HG03159 (cell line): Measurements from ENCODE around the gene KCNH1.
"Not testable (repeated sequence)": the region's sequence is repeated elsewhere in the genome, so short reads cannot be mapped to it uniquely, and the experiment has no call there.

Experiments
- ATAC-seq: cut with Tn5 transposase; IDR thresholded peaks from one replicate; pipeline ENCODE4 v1.9.1; 2021; ENCODE audit warnings: mild to moderate bottlenecking, moderate library complexity; ENCODE audit not compliant: unreplicated experiment

The KCNH1 gene

DNA sequence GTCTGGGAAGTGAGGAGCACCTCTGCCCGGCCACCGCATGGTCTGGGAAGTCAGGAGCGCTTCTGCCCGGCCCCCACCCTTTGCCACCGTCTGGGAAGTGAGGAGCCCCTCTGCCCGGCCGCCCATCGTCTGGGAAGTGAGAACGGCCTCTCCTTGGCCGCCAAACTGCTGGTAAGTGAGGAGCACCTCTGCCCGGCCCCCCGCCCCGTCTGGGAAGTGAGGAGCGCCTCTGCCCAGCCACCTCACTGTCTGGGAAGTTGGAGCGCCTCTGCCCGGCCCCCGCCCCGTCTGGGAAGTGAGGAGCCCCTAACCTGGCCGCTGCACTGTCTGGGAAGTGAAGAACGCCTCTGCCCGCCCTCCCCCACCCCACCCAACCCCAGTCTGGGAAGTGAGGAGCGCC lies 22.6 kb downstream of the KCNH1 start:
- no peak for ATAC-seq

DNA sequence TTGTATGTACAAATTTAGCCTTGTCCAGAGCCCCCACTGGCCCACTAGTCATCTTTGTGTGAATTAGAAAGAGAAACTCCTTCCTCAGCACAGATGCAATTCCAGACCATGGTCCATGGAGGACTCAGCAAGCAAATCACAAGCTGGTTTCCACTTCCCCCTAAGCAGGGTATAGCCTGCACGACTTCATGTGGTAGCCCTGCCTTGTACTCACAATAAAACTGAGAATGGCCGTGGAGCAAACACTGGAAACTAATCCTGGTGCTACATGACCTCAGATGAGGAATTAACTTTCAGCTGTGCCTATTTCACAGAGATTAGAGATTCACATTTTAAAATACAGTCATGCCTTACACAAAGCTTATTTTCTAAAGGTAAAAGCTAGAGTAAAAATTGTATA lies 32.5 kb downstream of the KCNH1 start:
- ATAC-seq: no peak

DNA sequence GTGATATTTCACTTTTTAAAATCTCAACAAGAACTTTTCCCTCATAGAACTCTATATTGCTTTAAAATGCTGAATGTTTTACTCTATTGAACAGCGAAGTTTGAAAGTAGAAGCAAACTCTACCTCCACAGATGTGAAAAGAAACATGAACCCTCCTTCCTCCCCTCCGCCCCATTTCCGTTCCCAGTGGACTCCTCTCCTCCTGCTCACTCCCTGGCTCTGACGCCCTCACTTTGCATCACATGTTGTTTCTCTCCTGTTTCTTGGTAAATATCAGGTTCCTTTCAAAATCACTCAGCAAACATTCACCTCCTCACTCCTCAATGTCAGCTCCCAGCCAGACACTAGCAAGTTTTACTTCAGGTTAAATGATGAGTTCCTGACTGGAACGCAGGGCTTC lies 34.6 kb downstream of the KCNH1 start:
- ATAC-seq: no peak

DNA sequence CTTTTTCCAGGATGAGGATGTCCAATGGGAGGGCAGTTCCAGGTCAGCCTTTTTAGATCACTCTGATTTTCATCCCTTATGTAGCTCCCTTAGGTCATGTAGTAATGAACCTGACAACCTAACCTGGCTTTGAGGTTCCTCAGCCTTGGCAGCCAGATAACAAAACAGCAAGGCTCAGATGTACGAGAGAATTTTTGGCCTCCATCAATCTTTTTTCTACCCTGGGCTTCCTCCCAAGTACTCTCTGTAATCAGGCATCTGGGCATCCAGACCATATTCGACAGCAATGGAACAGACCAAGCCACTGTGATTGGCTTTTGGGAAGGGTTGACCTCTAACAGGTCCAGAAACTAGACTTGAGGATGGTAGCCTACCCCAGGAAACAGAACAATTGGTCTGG lies 38.6 kb downstream of the KCNH1 start:
- ATAC-seq: no peak

DNA sequence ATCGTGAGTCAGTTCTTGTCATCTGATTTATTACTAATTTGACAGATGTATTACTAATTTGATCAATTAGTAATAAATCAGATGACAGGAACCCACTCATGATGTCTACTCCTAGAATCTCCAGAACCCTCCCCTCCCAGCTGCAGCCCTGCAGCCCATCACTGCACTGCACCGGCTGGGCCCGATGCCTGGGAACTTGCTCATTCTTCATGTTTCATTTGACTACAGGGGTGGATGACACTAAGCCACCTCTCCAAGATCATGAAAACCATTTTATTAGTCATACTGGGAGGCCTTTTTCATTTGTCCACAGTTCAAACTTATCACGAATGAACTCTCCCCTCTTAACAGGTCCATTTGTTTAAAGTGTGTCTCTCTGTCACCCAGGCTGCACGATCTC lies 41.0 kb downstream of the KCNH1 start:
- no peak for ATAC-seq

DNA sequence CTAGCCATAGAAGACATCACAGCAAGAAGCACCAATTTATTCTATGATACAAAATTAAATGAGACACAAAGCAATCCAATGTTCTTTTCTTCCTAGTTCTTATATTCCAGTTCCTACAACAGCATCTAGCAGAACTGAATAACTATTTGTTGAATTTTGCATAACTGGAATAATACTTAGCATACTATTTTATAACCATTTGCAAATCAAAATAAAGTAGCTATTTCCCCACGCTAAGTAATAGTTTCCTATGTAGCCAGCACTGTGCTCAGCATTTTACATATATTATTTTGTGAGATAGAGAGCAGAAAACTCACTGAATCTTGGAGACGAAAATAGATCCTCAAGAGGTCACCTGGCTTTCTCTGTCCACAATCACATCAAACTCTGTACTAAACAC lies 42.1 kb downstream of the KCNH1 start:
- ATAC-seq: no peak

DNA sequence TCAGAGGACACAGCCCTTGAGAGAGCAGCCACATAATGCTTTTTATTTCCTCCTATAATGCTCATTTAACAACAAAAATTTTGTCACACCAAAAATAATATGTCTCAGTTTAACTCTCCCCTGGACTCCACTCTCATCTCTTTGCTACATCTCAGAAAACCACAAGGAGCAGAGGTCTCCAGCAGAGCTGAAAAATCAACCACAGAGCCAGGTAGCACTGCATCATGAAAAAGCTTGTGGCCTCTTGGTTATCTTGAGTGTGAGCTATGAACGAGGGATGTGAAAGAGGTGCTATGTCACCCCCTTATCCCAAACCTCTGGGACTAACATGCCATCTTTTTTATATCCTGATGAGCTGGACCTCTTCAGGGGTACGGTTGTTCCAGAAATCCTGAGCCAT lies 44.4 kb downstream of the KCNH1 start:
- no peak for ATAC-seq

DNA sequence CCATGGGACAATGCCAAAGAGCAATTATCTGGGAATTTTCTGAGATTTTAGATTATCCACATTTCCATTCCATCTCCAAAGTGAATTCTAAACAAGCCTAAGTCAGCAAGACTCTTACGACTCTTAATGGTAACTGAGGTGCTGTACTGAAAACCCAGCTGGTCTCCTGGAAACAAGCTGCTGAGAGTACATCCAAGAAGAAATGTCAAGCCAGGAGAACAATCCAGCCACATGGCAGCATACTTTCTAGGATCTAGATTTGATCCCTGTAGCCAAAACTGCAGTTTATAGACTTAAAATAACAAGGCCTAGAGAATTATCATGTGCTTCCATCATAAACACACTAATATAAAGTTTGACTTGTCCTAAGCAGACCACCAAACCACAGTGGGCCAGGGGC lies 45.8 kb downstream of the KCNH1 start:
- ATAC-seq: no peak

DNA sequence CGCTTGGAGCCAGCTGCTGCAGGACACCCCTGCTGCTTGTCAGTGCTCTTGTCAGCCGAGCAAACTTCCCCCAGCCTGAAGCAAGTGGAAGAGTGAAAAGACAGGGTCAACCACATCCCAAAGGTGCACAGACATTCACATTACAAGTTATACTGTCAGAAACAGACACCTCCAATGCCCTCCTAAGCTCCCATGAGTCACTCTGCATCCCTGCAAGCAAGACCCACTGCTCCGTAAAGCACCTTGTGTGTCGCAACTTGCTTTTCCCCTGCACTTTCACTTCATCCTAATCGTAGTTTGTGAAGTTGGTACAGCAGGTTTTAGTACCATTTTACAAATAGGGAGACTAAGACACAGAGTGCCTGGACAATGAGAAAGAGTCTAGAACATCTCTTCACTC lies 51.1 kb downstream of the KCNH1 start:
- no peak for ATAC-seq

DNA sequence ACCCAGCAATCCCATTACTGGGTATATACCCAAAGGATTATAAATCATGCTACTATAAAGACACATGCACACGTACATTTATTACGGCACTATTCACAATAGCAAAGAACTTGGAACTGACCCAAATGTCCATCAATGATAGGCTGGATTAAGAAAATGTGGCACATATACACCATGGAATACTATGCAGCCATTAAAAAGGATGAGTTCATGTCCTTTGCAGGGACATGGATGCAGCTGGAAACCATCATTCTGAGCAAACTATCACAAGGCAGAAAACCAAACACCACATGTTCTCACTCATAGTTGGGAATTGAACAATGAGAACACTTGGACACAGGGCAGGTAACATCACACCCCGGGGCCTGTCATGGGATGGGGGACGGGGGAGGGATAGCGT lies 52.5 kb downstream of the KCNH1 start:
- not testable (repeated sequence) for ATAC-seq

DNA sequence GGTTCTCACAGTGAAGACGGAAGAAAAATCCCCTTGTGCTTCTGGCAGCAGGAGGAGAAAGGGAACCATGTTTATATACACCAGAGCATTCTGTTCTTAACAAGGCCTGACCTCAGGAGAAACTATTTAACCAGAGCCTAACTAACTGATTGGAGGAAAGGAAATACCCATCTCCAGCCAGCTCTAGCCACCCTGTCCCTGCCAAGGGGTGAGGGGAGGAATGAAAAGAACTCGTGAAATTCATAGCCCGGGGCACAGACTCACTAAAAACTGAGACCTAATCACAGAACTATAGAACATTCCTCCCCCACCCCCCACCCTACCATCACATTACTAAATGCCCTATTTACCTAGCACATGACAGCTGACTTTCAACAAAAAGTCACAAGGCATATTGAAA lies 65.0 kb downstream of the KCNH1 start:
- no peak for ATAC-seq

DNA sequence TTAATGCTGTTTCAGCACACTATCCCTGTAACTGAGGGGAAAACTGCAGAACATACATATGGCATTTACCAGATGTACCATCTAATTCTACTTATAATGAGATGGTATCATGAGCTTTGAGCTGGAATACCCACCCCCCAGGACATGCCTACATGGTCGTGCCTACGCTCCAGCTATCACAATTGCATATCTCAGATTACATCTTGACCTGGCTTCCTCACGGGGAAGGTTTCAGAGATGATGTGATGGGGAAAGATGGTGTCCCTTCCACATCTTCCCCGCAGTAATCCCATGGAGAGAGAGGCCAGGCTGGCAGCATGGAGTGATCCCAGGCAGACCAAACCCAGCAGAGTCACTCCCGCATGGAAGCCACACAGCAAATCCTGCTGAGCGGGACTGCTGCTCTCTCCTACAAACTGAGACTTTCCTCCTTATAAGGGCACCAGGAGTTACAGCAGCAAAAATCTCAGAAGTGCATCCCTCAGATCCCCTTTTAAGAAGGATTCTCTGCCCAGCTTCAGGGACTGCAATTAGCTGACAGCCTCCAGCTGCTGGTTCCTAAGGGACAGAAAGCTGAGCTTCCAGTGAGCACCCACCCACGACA lies 67.1 kb downstream of the KCNH1 start:
- no peak for ATAC-seq

DNA sequence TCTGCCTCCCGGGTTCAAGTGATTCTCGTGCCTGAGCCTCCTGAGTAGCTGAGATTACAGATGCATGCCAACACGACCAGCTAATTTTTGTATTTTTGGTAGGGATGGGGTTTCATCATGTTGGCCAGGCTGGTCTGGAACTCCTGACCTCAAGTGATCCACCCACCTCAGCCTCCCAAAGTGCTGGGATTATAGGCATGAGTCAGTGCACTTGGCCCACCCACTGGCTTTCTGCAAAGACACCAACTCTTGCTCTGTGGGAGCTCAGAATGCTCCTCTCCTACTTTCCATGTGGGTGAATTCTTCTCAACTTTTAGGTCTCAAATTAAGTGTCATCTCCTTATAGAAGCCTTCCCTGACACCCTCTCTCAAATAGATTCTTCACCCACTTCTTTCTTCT lies 92.1 kb downstream of the KCNH1 start:
- ATAC-seq: not testable (repeated sequence)

DNA sequence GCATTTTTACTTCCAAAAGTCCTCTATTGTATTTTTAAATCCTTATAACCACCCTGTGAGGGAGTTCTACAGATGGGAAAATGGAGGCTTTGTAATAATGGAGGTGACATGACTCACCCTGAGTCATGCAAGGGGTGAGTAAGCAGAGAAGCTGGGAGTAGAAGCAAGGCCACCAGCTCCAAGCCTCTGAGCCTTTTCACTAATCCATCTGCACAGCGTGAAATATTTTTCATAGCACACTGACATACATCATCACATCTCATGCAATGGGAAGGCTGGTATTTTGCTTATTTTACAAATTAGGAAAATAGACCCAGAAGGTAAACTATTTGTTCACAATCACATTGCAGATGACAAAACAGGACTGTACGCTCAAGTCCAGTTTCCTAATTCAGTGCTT lies 96.9 kb downstream of the KCNH1 start:
- no peak for ATAC-seq

DNA sequence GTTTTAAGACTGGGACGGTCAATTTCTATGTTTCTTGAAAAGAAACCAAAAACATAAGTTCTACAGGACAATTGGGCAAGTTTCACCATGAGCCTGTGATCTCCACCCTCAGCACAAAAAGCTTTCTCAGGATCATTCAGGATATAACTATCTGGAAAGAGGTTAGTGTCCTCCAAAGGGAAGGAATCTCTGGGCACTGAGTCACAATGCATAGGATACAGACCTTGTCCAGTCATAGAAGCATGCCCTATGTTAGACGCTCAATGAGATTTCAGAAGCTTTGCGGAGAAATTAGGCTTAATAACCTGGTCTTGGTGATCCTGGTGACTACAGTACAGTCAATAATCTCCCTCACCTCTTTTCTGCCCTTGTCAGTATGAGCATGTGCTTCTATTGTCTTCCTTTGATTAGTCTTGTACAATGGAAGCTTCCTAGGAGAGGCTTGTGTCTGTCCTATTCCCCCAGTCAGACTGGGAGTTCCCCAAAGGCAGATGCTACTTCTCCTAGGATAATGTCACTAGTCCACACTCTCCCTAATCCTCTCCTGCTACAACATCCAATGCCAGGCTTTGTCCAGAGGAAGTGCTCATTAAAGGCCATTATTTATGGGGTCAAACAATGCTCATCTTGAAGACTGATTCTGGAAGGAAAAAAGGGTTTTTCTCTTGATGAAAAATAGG lies 97.4 kb downstream of the KCNH1 start:
- ATAC-seq: no peak

DNA sequence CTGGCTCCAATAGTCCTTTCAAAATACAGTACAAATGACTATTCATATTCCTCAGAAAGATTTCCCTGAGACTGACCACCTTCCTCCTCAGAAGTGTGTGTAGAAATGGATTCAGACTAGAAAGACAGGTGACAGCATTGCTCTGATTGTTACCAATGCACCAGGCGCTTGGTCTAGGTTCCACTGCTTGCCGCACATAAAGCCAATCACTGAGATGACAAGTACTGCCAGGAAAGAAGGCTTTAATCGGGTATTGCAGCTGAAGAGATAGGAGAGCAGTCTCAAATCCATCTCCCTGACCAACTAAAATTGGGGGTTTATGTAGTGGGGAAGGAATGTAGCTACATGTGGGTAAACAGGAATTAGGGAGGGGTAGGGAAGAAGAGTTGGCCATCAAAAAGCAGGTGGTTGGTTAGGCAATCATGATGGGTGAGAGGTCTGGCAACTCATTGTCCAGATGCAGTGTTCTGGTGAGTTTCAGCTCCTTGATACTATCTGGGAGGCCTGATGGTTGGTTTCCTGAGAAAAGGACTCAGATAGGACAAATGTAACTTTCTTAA lies 98.0 kb downstream of the KCNH1 start:
- no peak for ATAC-seq

DNA sequence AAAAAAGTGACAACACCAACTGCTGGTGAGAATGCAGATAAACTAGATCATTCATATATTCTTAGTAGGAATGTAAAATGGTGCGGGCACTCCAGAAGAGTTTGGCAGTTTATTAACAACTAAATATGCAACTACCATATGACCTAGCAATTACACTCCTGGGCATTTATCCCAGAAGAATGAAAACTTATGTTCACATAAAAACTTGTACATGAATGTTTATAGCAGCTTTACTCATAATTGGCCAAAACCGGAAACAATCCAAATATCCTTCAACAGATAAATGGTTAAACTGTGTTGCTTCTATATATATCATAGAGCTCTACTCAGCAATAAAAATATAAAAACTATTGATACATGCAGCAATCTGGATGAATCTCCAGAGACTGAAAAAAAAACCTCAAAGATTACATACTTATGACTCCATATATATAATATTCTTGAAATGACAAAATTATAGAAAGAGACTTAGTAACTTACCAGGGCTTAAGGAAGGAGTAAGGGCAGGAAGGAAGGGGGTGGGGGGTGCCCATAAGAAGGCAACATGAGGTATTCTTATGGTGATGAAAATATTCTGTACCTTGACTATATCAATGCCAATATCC lies 99.9 kb downstream of the KCNH1 start:
- ATAC-seq: no peak

DNA sequence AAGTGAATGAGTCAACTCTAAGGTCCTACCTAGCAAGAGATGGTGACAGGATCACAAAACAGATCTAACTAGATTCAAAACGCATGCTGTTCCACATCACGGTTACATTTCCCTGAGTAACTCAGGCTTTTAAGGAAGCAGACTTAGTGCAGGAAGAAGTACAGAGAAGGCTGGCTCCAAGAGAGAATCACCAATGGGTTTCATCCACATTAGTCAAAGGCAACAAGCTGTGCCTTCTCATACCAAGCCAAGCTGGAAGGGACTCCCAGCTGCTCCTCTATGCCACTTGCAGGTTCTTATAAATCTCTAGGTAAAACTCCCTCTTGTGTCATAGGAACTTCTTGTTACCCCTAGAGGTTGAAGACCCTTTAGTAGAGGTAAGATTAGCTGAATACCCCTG lies 109.0 kb downstream of the KCNH1 start:
- ATAC-seq: no peak

DNA sequence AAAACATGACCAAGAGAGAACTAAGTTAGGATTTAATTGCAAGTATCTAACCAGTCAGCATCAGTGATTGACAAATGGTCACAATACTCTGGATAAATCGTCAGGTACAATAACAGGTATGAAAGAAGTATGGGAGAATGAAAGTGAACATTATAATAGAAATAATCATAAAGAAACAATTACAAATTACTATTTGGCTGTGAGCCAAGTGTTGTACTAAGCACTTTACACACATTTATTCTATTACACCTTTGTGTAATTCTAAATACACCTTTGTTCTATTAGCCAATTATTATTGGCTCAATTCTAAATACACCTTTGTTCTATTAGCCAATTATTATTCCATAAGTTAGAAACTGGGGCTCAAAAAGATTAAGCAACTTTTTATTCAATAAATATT lies 114.7 kb downstream of the KCNH1 start:
- ATAC-seq: no peak

DNA sequence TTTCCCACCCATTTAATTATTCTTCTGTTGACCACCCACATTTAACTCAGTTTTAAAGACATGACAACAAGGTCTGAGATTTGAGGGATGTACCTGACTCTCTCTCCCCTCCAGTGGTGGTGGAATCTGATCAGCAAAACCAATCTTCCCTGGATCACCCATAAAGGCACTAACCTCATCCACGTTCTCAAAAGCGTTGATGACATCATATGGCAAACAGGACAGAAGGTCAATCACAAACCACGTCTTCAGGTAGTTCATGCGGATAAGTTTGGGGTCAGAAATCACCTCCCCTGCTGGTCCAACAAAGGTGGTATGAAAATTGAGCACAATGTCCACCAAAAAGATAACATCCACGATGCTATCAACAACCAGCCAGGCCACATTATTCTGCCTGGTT lies 115.3 kb downstream of the KCNH1 start:
- no peak for ATAC-seq

DNA sequence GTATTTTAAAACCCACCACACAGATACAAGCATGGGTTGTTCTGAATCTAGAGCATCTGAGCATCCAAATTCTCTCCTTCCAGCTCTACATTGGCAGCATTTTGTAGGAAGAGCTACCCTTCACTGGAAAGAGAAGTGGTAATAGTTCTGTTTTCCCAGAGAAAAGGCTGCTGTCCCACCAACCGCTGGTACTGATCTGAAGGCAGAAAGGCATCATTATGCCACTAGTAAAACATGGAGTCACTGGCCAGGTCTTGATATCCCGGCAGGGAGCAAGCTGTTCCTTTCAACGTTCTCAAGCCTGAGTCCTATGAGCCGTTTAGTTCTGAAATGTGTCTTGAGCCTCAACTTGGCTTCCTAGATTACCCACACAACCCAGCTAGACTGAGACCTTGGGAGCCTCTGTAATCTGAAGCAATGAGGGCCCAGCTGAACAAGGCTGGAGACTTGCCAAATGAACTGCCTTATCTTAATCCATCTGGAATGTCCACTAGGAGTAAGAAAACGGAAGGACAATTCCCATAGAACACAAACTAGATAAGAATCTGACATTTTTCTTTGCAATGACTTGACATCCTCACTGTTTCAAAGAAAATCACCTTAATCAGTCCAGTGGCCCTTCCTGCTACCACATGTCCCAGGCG lies 116.8 kb downstream of the KCNH1 start:
- no peak for ATAC-seq

DNA sequence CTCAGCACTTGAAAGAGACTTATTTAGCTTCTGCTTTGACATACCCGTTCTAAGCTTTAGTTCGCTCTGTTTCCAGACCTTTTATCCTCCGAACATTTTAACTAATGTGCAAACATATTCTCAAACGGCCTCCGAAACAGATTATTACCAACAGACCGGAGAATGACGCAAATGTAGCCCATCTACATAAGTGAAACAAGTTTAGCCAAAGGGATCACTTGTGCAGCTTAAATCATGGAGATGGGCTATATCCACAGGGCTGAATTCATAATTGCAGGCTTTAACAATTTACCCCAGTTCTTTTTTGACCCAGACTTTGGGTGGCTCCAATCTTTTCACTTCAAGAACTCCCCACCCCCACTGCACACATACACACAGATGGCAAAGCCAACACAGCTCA lies 119.7 kb downstream of the KCNH1 start:
- no peak for ATAC-seq
